Kidney (tissue), 14 donors: Measurements from ENCODE around the gene ATF3. TPM values are rescaled to one million over a fixed set of nuclear protein-coding genes. Genes with fewer than 3 reads are reported as not detected.
"Not testable (repeated sequence)": the region's sequence is repeated elsewhere in the genome, so short reads cannot be mapped to it uniquely, and the experiment has no call there.

Experiments used
- DNase-seq, 5 donors: peaks; one replicate each; pipeline ENCODE4 v3.0.0-alpha.2; 2013 to 2020
- FAIRE-seq: peaks from 2 replicates; lab custom pipeline; 2012; peaks lifted over from hg19 to GRCh38; lab: Jason Lieb, UNC
- H3K27ac ChIP-seq, 2 donors: one replicate each; pipeline ENCODE4 v1.7.0; 2013; ENCODE audit warnings: low read depth in 2 of 2, low read length in 2 of 2, inconsistent platforms in 1 of 2
- H3K27me3 ChIP-seq: one replicate; pipeline ENCODE4 v1.7.1; 2013; ENCODE audit warnings: low read length, inconsistent platforms; ENCODE audit not compliant: control insufficient read depth, insufficient read depth
- H3K36me3 ChIP-seq, 3 donors: one replicate each; pipeline versions ENCODE4 v1.7.0 to v1.7.1; 2013; ENCODE audit warnings: low read length in 3 of 3, control low read depth in 1 of 3, inconsistent platforms in 1 of 3; ENCODE audit not compliant: insufficient read depth in 3 of 3, control insufficient read depth in 2 of 3
- H3K4me1 ChIP-seq, 3 donors: one replicate each; pipeline versions ENCODE4 v1.7.0 to v1.7.1; 2013; ENCODE audit warnings: low read length in 3 of 3, inconsistent platforms in 1 of 3, low read depth in 1 of 3; ENCODE audit not compliant: control insufficient read depth in 2 of 3, insufficient read depth in 2 of 3
- H3K4me3 ChIP-seq, 3 donors: one replicate each; pipeline versions ENCODE4 v1.7.0 to v1.8.1; 2013; ENCODE audit warnings: low read length in 3 of 3, control low read depth in 1 of 3, inconsistent platforms in 1 of 3
- H3K9ac ChIP-seq, 3 donors: one replicate each; pipeline versions ENCODE4 v1.7.0 to v1.7.1; 2013; ENCODE audit warnings: low read length in 3 of 3, control low read depth in 1 of 3, inconsistent platforms in 1 of 3
- H3K9me3 ChIP-seq, 3 donors: one replicate each; pipeline versions ENCODE4 v1.7.0 to v1.7.1; 2013; ENCODE audit warnings: low read length in 3 of 3, control low read depth in 1 of 3, inconsistent platforms in 1 of 3; ENCODE audit not compliant: control insufficient read depth in 2 of 3, insufficient read depth in 1 of 3
- CTCF ChIP-seq: IDR thresholded peaks from 3 replicates; pipeline ENCODE4 v1.5.1; 2012; ENCODE audit warnings: mild to moderate bottlenecking, moderate library complexity, borderline replicate concordance; ENCODE audit not compliant: insufficient read depth; ENCODE audit errors: extremely low read depth
- intact Hi-C: fragments of 100-400 bp; cut with DNase I; formaldehyde crosslinking; loops from one replicate; pipeline ENCODE4 v1.11.1; 2022
- polyA plus RNA-seq: library from polyadenylated mRNA; stranded (reverse); fragments of 350-450 nt; fragmentation: Illumina TruSeq; extraction: RNeasy Lipid Tissue Mini Kit (QIAGEN cat#74804); gene quantifications from one replicate; pipeline ENCODE4 v1.2.3, GENCODE V29; 2014; ENCODE audit warnings: low read depth, low replicate concordance; ENCODE audit not compliant: insufficient read depth
- total RNA-seq: library from RNA; stranded (reverse); fragmentation: NEBNext Ultra II Directional; extraction: Animal tissue kit (Norgen Biotek cat#: 25700); gene quantifications from one replicate; pipeline ENCODE4 v1.2.1, GENCODE V29; 2021
- donor health status: control.
- donor health status: control.
- donor health status: control.
- donor health status: control.
- donor health status: control.
- donor health status: DM: yes; HTN: yes; CAD: no.
- donor health status: Normal renal cell carcinoma (clear cell type).

The ATF3 gene
- total and polyA plus RNA-seq, 2 donors from 2014 or later: 12.8 to 14.6 TPM

- peak in 1 of 5 donors; percentile 32 for DNase-seq
- intact Hi-C loops: no loop called here
- Histone ChIP-seq H3K4me3 (peak overlapping the region in 1 of 3 donors; percentile 11), H3K9me3 (no peaks in the 10 kb centered on the region), H3K27me3 (no peaks in the 10 kb centered on the region), H3K27ac (peak overlapping the region in 1 of 2 donors; percentile 56), H3K36me3 (no peaks in the 10 kb centered on the region), H3K4me1 (no peaks in the 10 kb centered on the region), H3K9ac (peak overlapping the region in 1 of 3 donors; percentile 12)
- no peak for TF ChIP-seq CTCF
- FAIRE-seq: no peak
These were observed 30.1 kb downstream of the ATF3 start for GRCh38 chr1:212638492-212639151.

DNA sequence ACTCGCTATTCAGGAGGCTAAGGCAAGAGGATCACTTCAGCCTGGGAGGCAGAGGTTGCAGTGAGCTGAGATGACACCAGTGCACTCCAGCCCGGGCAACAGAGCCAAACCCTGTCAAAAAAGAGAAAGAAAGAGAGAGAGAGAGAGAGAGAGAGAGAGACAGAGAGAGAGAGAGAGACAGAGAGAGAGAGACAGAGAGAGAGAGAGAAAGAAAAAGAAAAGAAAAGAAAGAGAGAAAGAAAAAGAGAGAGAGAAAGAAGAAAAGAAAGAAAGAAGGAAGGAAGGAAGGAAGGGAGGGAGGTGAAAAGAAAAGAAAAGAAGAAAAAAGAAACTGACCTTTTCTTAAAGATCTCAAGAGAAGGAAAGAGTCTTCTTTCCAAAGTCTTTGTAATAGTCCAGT, 31.0 kb downstream of the ATF3 start:
- H3K4me3 ChIP-seq, H3K36me3 ChIP-seq, H3K4me1 ChIP-seq, H3K9ac ChIP-seq, H3K27me3 ChIP-seq, DNase-seq, FAIRE-seq, intact Hi-C loops, H3K9me3 ChIP-seq: not testable (repeated sequence)
- peak overlapping the region in 1 of 2 donors; percentile 56 for H3K27ac ChIP-seq

DNA sequence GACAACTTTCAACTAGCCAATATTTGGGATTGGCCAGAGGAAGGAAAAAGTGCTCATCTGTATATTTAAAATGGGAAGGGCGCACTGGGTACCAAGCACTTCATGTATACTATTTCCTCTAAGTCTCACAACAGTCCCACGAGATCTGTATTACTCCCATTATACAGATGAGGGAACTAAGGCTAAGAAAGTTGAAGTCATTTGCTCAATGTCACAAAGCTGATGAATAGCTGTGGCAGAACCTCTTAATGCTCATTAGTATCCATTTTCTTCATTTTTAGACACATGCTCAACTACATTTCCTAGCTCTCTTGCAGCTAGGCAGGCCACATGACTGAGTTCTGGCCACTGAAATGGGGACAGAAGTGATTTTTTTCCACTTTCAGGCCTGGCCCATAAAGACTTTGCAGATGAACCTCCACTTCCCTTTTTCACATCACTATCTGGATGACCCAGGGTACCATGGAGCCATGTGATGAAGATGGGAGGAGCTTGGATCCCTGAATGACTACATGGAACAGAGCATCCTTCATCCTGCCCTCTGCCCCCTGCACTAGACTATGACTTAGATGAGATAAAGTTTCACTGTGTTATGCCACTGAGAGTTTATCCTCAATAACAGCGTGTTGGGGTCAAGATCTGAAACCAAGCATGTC, 31.8 kb downstream of the ATF3 start:
- DNase-seq (no peak), FAIRE-seq (no peak)
- intact Hi-C loops: no loop called here
- H3K36me3 ChIP-seq: no peaks in the 10 kb centered on the region
- H3K27ac ChIP-seq: no peak overlapping the region
- no peaks in the 10 kb centered on the region for H3K4me1 ChIP-seq
- TF ChIP-seq CTCF: no peak
- H3K4me3 ChIP-seq: no peak overlapping the region
- no peaks in the 10 kb centered on the region for H3K27me3 ChIP-seq
- H3K9ac ChIP-seq: no peak overlapping the region
- H3K9me3 ChIP-seq: no peaks in the 10 kb centered on the region

- DNase-seq (no peak), FAIRE-seq (no peak)
- intact Hi-C loops: no loop called here
- Histone ChIP-seq H3K27me3 (no peaks in the 10 kb centered on the region), H3K4me1 (no peaks in the 10 kb centered on the region), H3K9me3 (no peaks in the 10 kb centered on the region), H3K36me3 (no peaks in the 10 kb centered on the region), H3K27ac (no peak overlapping the region), H3K4me3 (no peak overlapping the region), H3K9ac (no peak overlapping the region)
- no peak for TF ChIP-seq CTCF
These were observed 33.4 kb downstream of the ATF3 start for GRCh38 chr1:212641956-212642355.
